Activated CD4-positive, alpha-beta T cell treated with anti-CD3 and anti-CD28 coated beads, Interleukin-2, amount 50 U/mL, for 1 hour (primary cell): ENCODE data around the gene GRK5.

Experiments
- DNase-seq: peaks from one replicate; pipeline ENCODE4 v3.0.0-alpha.2; 2020

The GRK5 gene

DNA sequence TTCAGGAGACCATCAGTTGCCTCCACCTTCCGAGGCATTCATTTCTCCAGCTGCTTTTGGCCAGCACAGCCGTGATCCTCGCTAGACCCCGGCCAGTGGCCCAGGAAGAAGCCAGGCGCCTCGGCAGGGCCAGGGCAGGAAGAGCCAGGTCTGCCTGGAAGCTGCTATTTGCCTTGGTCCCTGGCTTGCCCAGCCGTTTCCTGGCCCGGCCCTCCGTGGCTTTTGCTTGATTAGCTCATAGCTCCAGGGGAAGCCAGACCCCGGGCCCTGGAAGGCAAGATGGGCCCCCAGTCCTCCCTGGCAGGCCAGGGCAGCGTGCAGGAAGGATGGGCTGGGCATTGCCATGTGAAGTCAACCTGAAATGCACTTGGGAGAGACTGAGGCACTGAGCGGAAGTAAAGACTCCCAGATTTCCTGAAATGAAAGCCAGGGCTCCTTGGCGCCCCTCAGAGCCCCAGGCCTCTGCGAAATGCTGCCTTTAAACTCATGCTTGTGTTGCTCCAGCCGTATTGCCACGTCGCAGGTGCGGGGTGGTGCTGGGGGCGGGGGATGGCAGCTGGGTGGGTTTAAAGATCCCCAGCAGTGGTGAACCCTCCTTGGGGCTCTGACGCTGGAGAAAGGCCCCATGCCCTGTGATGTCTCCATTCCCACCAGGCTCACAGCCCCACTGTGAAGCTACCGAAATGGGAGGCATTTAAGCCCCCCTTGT is 160.6 kb downstream of the GRK5 start:
- DNase-seq, result no peak

- no peak for DNase-seq
These were observed 161.2 kb downstream of the GRK5 start for GRCh38 chr10:119368581-119368980.

DNA sequence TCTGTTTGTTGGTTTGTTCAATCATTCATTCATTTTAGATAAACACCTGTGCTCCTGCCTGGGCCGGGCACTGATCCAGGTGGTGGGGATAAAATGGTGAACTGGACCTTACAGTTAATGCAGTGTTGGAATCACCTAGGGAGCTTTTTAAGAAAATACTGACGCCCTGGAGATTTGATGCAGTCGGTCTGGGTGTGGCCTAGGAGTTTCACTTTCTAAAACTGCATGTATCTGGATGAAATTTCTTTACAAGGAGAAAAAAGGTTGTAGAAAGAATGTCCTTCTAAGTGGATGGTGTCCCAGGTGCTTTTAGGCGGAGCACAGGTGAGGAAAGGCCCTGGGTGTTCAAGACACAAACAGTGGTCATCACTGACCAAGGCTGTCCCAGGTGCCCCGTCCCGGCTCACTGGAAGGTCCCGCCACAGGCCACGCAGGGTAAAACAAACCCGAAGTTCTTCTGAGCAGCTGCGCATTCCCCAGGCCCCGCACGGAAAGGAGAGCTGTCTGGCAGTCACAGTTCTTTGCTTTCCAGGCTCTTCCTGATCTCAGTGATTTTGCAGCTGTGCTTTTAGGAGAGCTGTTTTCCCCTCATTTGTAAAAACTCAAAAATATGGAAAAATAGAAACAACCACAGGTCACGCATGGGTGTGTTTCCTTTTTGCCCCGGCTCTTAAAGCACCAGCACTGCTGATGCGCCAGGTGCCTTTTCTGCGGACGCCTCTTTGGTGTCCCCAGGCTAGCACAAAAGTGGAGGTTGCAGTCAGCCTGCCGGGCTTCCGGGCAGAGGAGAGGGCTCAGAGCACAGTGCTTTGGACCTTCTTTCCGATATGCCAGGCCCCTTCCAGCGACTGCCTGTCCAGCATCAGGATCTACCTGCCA is 161.9 kb downstream of the GRK5 start:
- DNase-seq, result no peak

- no peak for DNase-seq
These were observed 162.9 kb downstream of the GRK5 start for GRCh38 chr10:119370111-119370741.

DNA sequence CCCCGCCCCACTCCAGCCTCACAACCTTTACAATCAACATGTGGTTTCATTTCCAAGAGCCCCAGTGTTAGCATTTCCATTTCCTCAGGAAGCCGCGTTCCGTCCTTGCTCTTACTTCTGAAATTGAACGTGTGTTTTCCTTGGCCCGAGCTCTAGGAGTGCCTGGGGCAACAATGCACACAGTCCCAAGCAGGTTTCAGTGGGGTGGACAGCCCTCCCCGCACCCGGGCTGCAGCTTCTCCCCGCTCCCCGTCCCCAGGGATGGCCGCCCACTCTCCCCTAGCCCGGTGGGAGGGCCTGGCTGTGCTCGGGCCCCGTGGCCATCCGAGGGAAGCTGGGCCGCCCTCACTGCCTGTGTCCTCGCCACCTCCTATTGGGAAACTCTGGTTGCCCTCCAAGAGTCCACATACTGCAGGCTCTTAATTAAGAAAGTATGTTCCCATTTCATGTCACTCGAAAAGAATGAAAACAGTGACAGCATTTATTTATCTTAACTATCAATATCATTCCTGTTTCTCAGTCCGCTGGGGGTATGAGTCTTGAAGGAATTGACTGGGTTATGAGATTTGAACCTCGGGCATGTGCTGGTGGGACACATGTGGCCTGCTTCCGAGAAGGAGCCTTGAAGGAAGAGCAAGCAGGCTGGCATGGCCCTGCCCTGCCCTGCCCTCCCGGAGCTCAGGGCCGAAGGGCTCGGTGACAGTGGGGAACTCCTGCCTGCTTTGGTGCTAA is 163.8 kb downstream of the GRK5 start:
- DNase-seq, result no peak

DNA sequence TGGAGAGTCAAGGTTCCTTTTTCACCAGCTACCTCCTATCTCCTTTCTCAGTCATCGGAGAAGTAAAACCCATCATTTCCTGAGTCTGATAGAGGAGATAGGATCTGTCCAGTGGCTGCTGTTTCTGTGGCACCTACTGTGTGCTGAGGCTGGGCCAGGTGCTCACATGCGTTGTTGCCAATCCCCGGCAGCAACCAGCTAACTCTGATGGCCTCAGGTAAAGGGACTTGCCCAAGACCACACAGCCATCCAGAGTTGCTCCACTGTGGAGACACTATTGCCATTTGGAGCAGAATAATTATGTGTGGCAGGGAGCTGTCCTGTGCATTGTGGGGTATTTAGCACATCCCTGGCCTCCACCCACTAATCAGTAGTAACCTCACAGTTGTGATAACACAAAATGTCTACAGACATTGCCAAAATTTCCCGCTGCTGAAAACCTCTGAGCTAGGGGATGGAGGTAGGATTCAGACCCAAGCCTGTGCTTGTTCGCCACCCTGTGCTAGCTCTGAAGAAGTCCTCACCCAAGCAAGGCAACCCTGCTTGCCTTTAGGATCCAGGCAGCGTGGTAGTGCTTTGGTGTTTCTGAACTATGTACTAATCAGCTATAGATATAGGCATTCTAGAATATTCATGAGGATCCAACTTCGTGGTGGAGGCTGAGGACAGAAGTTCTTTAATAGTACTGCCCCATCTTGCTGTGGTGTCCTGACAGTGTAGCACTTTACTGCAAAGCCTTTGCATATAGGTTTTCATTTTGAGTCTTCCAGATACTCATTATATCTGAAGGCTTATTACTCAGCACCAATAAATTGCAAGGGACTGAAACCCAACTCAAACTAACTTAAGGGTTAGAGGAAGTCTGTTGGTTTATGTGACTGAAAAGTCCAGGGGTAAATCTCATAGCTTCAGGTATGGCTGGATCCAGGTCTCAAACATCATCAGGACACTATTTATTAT is 164.6 kb downstream of the GRK5 start:
- no peak for DNase-seq

- no peak for DNase-seq
These were observed 166.1 kb downstream of the GRK5 start for GRCh38 chr10:119373294-119374102.

DNA sequence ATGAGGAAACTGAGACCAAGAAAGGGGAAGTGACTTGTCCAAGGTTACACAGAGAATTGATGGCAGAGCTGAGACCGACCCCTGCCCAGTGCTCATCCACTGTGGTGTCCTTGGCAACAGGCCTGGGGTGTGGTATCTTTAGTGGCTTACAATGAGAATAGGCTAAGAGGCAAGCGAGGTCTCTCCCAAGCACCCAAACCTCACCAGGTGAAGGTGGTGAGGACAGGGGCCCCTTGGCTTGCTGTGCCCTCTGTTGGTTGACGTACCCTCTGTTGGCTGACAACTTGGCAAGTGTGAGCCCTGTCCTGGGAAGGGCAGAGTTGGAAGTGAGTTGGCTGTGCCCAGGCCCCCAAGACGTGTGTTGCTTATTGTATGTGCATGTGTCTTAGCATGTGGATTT is 166.9 kb downstream of the GRK5 start:
- DNase-seq, result no peak

GRCh38 chr10:119375574-119376272 is 168.4 kb downstream of the GRK5 start:
- no peak for DNase-seq

DNA sequence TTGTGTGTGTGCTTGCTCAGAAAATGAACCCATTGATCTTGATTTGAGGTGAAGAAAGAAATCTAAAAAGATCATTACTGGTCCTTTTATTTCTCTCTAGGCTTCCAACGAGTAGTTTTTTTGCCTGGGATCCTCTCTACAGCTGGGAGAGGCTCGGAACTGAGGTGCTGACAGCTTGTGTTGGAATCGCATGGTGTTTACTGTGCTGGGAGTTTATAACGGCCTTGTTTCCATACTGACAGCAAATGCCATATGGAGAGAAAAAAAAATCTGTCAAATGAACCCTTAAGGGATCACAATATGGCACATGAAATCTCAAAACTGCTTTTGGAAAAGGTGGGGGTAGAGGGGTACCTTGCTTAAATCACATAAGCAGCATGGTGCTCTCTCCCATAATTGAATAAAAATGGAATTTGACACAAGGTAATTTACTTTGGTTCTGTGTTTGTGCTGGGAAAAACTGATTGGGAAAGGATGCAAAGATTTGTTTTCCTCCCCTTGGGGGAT is 170.1 kb downstream of the GRK5 start:
- DNase-seq, result no peak

DNA sequence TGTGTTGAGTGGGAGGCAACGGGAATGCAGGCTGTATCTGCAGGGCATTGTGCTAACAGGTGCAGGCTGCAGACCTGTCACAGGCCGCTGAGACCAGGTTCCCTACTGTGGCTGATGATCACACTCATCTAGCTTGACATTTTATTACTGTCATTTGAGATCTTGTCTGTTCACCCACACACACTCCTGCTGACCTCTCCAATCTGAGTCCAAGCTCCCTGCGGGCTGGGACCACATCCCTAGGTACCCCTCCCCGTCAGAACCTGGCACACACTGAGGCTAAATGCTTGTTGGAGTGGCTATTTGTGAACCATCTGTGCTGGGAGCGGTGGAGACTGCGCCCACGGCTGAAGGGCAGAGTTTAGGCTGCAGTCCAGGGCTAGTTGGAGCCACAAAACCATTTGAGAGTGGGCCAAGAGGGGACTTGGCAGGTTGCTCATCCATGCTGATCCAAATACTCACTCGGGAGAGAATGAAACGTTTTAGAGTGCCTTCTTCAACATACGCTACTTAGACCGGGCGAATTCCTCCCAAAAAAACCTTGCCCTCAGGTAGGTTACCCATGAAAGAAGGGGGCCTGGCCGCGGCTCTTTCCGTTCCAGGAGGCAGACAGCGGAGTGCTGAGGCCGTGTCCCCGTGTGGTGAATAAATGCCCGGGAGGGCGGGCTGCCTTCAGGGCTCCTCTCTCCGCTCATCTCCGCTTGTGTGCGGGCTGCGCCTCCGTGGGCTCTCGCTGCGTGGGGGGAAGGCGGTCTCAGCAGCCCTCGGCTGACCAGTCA is 170.8 kb downstream of the GRK5 start:
- DNase-seq, result no peak

- no peak for DNase-seq
These were observed 171.3 kb downstream of the GRK5 start for GRCh38 chr10:119378737-119379067.

- no peak for DNase-seq
These were observed 172.2 kb downstream of the GRK5 start for GRCh38 chr10:119379466-119380071.

- no peak for DNase-seq
These were observed 175.9 kb downstream of the GRK5 start for GRCh38 chr10:119383174-119383856.

DNA sequence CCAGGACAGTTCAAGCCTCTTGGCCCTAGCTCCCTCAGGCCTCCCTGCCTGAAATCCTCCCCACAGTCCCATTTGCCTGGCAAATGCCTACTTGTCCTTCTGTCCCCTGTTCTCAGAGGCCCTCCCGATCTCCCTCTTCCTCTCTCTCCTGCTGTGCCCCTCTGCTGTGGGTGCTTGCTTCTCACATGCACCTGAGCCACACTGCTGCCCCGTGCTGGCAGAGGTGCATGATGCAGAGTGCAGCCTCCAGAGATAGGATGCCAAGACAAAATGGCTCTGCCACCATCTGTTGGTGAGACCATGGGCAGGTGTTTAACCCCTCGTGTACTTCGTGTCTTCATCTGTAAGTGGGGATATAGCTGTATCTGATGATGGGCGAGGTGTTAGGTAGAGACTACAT is 176.8 kb downstream of the GRK5 start:
- DNase-seq, result no peak

DNA sequence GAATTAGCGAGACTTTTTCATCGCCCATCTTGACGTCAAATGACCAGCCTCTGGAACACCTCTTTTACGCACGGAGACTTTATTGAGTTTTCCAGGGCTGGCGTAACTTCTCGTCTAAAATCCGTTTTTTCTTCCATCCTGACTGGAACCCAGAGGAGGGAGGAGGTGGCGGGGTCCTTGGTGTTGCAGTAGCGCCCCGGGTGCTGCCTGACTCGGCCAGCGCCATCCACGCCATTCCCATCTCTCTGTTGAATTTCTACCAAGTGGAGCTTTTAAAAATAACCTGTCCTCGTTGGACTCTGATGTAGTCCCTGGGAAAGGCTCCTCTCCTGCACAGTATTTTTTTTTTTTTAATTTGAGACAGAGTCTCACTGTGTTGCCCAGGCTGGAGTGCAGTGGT is 179.3 kb downstream of the GRK5 start:
- DNase-seq, result no peak

- no peak for DNase-seq
These were observed 181.5 kb downstream of the GRK5 start for GRCh38 chr10:119388849-119389345.
